Thymus (tissue), 11 donors: Measurements from ENCODE around the gene DEAF1. TPM values are rescaled to one million over a fixed set of nuclear protein-coding genes. Genes with fewer than 3 reads are reported as not detected.
"Not testable (repeated sequence)": the region's sequence is repeated elsewhere in the genome, so short reads cannot be mapped to it uniquely, and the experiment has no call there.

ENCODE experiments used
- DNase-seq, 9 donors: peaks; one replicate each; pipeline ENCODE4 v3.0.0-alpha.2; 2013; ENCODE audit warnings: low spot score in 9 of 9, low read depth in 6 of 9, missing footprints in 1 of 9
- H3K27ac ChIP-seq, 2 donors: one replicate each; pipeline ENCODE4 v1.5.1; 2013; ENCODE audit warnings: control low read depth in 1 of 2, low read depth in 1 of 2, low read length in 1 of 2, mild to moderate bottlenecking in 1 of 2, moderate library complexity in 1 of 2
- H3K27me3 ChIP-seq, 2 donors: one replicate each; pipeline ENCODE4 v1.5.1; 2013; ENCODE audit warnings: low read length in 1 of 2; ENCODE audit not compliant: control insufficient read depth in 2 of 2, insufficient read depth in 1 of 2
- H3K36me3 ChIP-seq, 2 donors: one replicate each; pipeline ENCODE4 v1.5.1; 2013; ENCODE audit warnings: low read length in 1 of 2, mild to moderate bottlenecking in 1 of 2, moderate library complexity in 1 of 2; ENCODE audit not compliant: control insufficient read depth in 2 of 2, insufficient read depth in 2 of 2
- H3K4me1 ChIP-seq, 2 donors: one replicate each; pipeline ENCODE4 v1.5.1; 2013; ENCODE audit warnings: low read length in 2 of 2; ENCODE audit not compliant: control insufficient read depth in 2 of 2, insufficient read depth in 2 of 2
- H3K4me3 ChIP-seq, 2 donors: one replicate each; pipeline ENCODE4 v1.5.1; 2013; ENCODE audit warnings: low read length in 2 of 2, control low read depth in 1 of 2, mild to moderate bottlenecking in 1 of 2
- H3K9me3 ChIP-seq, 2 donors: one replicate each; pipeline ENCODE4 v1.5.1; 2013; ENCODE audit warnings: low read length in 1 of 2, mild to moderate bottlenecking in 1 of 2; ENCODE audit not compliant: control insufficient read depth in 2 of 2, insufficient read depth in 1 of 2
- WGBS: extraction: QIAGEN DNeasy Blood & Tissue Kit; methylation state at CpG from one replicate; pipeline ENCODE4 v1.1.7; 2013; 5-methylcytosine and 5-hydroxymethylcytosine counted together
- polyA plus RNA-seq: library from polyadenylated mRNA; stranded (reverse); fragments of 200-250 nt; gene quantifications from one replicate; pipeline ENCODE4 v1.2.3, GENCODE V29; 2013
- total RNA-seq: library from RNA; stranded (reverse); fragments of 120-200 nt; gene quantifications from one replicate; pipeline ENCODE4 v1.2.4, GENCODE V29; 2013
- donor health status: healthy.

Gene DEAF1
- total and polyA plus RNA-seq, 2 donors, result 20.7 to 27.2 TPM

- H3K36me3 ChIP-seq, result peaks cover 34 to 35% of the 10 kb centered on the region in 2 donors
- H3K27ac ChIP-seq, result peak overlapping the region; percentile 18 to 73
- DNase-seq, result no peak
- H3K27me3 ChIP-seq, result no peaks in the 10 kb centered on the region
- no peak overlapping the region for H3K4me3 ChIP-seq
- 95% methylated on average over 18 of the region's 18 CpGs for WGBS
- peaks cover 19 to 59% of the 10 kb centered on the region in 2 donors for H3K4me1 ChIP-seq
- H3K9me3 ChIP-seq, result peaks cover 0 to 2% of the 10 kb centered on the region in 2 donors
Observed at GRCh38 chr11:691710-692590, 3.1 kb downstream of the DEAF1 start.

GRCh38 chr11:690738-691633 lies 4.0 kb downstream of the DEAF1 start:
- Histone ChIP-seq H3K4me1 (peaks cover 13 to 52% of the 10 kb centered on the region in 2 donors), H3K4me3 (no peak overlapping the region), H3K27me3 (no peaks in the 10 kb centered on the region), H3K9me3 (no peaks in the 10 kb centered on the region), H3K36me3 (peaks cover 43 to 44% of the 10 kb centered on the region in 2 donors), H3K27ac (peak overlapping the region; percentile 40 to 67)
- WGBS, result 87% methylated on average over 27 of the region's 27 CpGs
- DNase-seq, result peak in 3 of 9 donors; percentile 38 to 58 (median 45)

- not testable (repeated sequence) for H3K27ac ChIP-seq, H3K4me3 ChIP-seq, H3K9me3 ChIP-seq, H3K27me3 ChIP-seq, DNase-seq
- over 99% methylated on average over 3 of the region's 3 CpGs for WGBS
- H3K36me3 ChIP-seq, result peaks cover 50 to 51% of the 10 kb centered on the region in 2 donors
- H3K4me1 ChIP-seq, result peaks cover 13 to 52% of the 10 kb centered on the region in 2 donors
Observed at GRCh38 chr11:690244-690643, 4.8 kb downstream of the DEAF1 start.

GRCh38 chr11:689625-690024 lies 5.4 kb downstream of the DEAF1 start:
- H3K36me3 ChIP-seq, result peaks cover 55 to 57% of the 10 kb centered on the region in 2 donors
- 82% methylated on average over 7 of the region's 7 CpGs for WGBS
- H3K4me1 ChIP-seq, result peaks cover 13 to 52% of the 10 kb centered on the region in 2 donors

GRCh38 chr11:688681-689080 lies 6.3 kb downstream of the DEAF1 start:
- DNase-seq, result no peak
- Histone ChIP-seq H3K27ac (no peak overlapping the region), H3K27me3 (no peaks in the 10 kb centered on the region), H3K9me3 (no peaks in the 10 kb centered on the region), H3K4me3 (no peak overlapping the region), H3K36me3 (peaks cover 63% of the 10 kb centered on the region in 2 donors), H3K4me1 (peaks cover 6 to 46% of the 10 kb centered on the region in 2 donors)
- 46% methylated on average over 9 of the region's 9 CpGs for WGBS

More at GRCh38 chr11:689625-690024, 5.4 kb downstream of the DEAF1 start:
- no peak for DNase-seq
- H3K27ac ChIP-seq, result no peak overlapping the region
- H3K27me3 ChIP-seq, result no peaks in the 10 kb centered on the region
- no peak overlapping the region for H3K4me3 ChIP-seq
- H3K9me3 ChIP-seq, result no peaks in the 10 kb centered on the region

GRCh38 chr11:687751-688150 lies 7.3 kb downstream of the DEAF1 start:
- Histone ChIP-seq H3K4me1 (peaks cover 0 to 37% of the 10 kb centered on the region in 2 donors), H3K27me3 (no peaks in the 10 kb centered on the region), H3K9me3 (no peaks in the 10 kb centered on the region), H3K36me3 (peaks cover 72 to 73% of the 10 kb centered on the region in 2 donors), H3K27ac (no peak overlapping the region), H3K4me3 (no peak overlapping the region)
- WGBS, result 94% methylated on average over 13 of the region's 13 CpGs
- DNase-seq, result no peak

- peaks cover 82 to 83% of the 10 kb centered on the region in 2 donors for H3K36me3 ChIP-seq
- H3K4me3 ChIP-seq, result no peak overlapping the region
- H3K27me3 ChIP-seq, result no peaks in the 10 kb centered on the region
- H3K27ac ChIP-seq, result no peak overlapping the region
- WGBS, result 95% methylated on average over 30 of the region's 30 CpGs
- peaks cover 0 to 25% of the 10 kb centered on the region in 2 donors for H3K4me1 ChIP-seq
- DNase-seq, result no peak
- peaks cover 0 to 2% of the 10 kb centered on the region in 2 donors for H3K9me3 ChIP-seq
Observed at GRCh38 chr11:686451-687243, 8.4 kb downstream of the DEAF1 start.

GRCh38 chr11:680970-681369 lies 14.1 kb downstream of the DEAF1 start:
- Histone ChIP-seq H3K27ac (no peak overlapping the region), H3K4me3 (no peak overlapping the region), H3K36me3 (peaks cover 69 to 86% of the 10 kb centered on the region in 2 donors), H3K4me1 (no peaks in the 10 kb centered on the region), H3K27me3 (no peaks in the 10 kb centered on the region), H3K9me3 (peaks cover 0 to 2% of the 10 kb centered on the region in 2 donors)
- no peak for DNase-seq
- WGBS, result 94% methylated on average over 13 of the region's 13 CpGs
